HG03103 (cell line): Measurements from ENCODE around the gene BDP1.
"Not testable (repeated sequence)": the region's sequence is repeated elsewhere in the genome, so short reads cannot be mapped to it uniquely, and the experiment has no call there.

ENCODE experiments used
- ATAC-seq: cut with Tn5 transposase; IDR thresholded peaks from one replicate; pipeline ENCODE4 v1.9.1; 2021; ENCODE audit warnings: low read depth; ENCODE audit not compliant: unreplicated experiment

BDP1 gene

DNA sequence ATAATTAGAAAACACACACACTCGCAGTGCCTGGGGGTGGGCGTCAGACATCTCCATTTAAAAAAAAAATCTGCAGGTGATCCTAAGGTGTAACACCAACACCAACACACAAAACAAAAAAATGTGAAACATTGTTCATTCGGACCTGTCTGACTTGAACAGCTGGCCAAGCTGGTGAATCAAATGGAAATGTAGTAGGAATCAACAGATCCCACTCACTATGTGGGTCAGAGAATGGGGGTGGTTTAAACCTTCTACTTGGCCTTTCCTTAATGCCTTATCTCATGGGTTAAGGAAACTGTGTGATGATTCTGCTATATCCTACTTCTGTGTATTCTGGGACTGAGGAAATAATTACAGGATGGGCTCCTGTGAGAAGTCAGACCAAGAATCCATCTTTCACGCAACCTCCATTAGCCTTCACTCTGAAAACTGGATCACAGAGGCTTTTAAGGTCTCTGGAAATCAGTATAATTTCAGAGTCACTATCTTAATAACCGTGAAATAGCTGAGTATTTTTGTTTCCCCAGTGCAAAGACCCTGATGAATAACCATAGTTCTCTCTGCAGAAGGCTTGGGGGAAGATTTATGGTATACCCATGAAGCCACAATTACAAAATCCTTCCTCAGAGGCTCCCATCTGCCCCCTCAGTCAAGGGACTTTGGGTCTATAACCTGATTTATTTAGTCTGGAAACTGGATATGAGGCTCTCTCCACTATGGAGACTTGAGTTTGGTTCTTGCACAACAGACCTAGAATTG, 114.5 kb downstream of the BDP1 start:
- ATAC-seq: no peak

DNA sequence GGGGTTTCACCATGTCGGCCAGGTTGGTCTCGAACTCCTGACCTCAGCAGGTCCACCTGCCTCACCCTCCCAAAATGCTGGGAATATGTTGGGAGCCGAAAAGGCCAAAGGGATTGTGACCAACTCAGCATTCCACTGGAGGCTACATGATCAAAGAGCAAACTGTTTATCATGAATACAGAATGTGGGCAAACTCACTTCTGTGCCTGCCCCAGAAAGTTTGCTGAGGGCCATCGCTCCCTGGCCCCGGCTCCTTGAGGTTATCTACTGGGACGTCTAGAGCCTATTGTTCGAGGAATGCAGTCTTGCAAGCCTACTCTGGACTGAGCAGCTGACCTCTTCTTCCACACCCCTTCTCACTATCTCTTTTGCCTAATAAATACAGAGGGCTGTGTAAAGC, 116.4 kb downstream of the BDP1 start:
- ATAC-seq: not testable (repeated sequence)

GRCh38 chr5:71573591-71573990, 118.1 kb downstream of the BDP1 start:
- no peak for ATAC-seq

GRCh38 chr5:71575588-71575987, 120.1 kb downstream of the BDP1 start:
- ATAC-seq: not testable (repeated sequence)

DNA sequence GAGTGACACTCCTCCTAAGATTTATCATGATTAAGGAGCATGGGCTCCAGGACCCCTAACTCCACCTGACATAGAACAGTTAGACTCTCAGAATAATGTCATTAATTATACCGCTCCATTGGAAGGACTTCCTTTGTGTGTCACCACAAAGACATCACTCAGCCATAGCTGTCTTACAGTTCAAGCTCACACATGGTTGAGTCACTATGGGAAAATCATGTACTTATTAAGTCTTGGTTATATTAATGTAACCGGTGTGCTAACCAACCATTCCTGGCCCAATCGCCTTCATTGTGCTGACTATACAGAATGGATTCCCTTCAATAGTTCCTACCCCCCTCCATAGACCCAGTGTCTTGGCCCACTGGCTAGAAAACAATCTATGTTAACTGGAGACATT, 120.8 kb downstream of the BDP1 start:
- no peak for ATAC-seq

DNA sequence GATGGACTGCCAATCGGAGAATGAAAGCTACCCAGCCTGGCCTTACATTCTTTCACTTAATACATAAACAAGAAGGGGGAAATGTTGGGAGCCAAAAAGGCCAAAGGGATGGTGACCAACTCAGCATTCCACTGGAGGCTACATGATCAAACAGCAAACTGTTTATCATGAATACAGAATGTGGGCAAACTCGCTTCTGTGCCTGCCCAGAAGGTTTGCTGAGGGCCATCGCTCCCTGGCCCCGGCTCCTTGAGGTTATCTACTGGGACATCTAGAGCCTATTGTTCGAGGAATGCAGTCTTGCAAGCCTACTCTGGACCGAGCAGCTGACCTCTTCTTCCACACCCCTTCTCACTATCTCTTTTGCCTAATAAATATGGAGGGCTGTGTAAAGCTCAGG, 122.4 kb downstream of the BDP1 start:
- not testable (repeated sequence) for ATAC-seq

- no peak for ATAC-seq
These were observed 127.6 kb downstream of the BDP1 start for GRCh38 chr5:71582945-71583584.

DNA sequence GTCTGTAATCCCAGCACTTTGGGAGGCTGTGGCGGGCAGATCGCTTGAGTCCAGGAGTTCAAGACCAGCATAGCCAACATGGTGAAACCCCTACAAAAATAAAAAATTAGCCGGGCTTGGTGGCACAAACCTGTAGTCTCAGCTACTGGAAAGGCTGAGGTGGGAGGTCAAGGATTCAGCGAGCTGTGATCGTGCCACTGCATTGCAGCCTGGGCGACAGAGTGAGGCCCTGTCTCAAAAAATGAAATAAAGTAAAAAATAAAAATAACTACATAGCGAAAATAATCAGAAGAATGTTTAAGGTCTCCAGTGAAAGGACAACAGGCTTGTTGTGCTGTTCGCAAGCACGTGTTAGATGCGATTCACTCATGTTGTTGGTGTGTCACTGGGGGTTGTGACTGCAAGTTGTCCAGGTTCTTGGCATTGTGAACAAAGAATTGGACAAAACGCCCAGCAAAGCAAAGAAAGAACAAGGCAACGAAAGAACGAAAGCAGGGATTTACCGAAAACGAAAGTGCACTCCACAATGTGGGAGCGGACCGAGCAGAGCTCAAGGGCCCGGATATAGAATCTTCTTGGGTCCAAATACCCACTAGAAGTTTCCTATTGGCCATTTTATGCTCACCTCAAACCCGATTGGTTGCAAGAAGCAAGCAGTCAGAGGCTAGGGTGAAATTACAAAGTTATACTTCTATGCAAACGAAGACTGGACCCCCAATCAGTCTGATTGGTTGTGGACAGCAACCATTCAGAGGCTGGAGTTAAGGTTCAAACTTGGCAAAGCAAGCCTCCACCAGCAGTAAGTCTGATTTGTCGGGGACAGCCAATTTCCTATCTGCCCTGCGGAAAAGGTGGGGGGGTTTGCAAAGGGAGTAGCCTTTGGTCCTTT, 130.8 kb downstream of the BDP1 start:
- no peak for ATAC-seq

DNA sequence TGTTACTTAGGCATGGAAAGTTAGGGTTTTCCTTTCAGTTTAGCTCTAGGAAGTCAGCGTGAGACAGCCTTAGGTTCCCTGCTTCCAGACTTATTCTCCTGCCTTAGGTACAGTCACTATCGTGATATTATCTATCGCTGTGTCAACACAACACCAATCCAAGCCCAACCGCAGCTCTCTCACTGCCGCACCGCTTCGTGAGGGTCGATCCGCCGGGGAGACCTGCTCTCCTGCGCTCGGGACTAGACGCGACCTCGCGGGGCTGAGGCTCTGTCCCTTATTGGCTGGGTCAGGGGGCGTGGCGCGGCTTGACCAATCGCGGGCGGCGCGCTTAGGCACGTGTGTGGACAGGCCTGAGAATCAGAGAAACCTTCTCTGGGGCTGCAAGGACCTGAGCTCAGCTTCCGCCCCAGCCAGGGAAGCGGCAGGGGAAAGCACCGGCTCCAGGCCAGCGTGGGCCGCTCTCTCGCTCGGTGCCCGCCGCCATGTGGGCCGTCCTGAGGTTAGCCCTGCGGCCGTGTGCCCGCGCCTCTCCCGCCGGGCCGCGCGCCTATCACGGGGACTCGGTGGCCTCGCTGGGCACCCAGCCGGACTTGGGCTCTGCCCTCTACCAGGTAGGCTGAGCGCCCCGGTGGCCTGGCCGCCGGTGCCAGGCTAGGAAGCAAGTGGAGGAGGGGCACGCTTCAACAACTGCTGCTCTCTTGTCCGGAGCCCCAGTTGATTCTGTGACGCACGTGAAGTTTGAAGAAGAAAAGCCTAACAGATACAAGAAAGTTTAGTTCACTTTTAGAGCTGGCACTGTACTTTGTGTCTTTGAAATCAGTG, 131.7 kb downstream of the BDP1 start, which contains the start of gene MCCC2:
TSS of gene MCCC2 (plus strand) at position 400 of the 825 bp plus-strand sequence. CDS start at position 486, 86 bp downstream.
- peak; percentile 96 for ATAC-seq

DNA sequence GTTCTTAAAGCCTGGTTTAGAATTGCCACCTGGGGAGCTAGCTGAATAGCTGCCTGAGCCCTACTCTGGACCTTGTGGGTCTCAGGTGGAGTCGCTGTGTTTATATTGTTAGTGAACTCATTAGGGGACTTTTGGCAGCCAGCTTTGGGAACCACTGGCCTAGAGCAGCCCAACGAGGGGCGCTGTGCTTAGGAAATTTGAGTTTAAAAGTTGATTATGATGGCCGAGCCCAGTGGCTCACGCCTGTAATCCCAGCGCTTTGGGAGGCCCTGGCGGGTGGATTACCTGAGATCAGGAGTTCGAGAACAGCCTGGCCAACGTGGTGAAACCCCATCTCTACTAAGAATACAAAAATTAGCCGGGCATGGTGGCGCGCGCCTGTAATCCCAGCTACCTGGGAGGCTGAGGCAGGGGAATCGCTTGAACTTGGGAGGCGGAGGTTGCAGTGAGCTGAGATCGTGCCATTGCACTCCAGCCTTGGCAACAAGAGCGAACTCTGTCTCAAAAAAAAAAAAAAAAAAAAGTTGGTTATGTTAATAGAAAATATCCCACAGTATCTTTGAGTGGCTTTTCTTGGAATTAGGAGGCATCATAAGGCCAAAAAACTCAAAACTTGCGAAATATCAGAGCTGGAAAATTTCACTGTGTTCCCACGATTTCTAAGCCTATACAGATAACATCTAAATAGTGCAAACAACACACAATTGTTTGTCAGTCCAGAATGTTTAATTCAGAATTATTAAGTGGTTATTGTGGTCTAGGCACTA, 132.5 kb downstream of the BDP1 start:
- peak; percentile 0 for ATAC-seq

DNA sequence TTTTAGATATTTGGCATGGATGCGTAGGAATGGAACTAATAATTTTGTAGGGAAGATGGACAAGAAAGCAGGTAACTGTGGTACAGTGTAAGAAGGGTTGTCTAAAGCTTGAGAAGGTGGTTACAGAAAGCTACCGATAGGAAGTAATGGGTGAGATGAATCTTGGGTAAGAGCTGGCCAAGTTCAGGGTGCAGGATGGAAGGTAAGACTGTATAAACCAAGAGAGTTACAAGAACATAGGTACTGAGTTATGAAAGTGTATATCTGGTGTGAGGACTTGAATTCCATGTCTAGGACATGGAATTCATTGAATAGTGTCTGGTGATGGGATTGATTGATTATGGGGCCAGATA, 133.1 kb downstream of the BDP1 start:
- ATAC-seq: no peak

GRCh38 chr5:71589903-71590302, 134.5 kb downstream of the BDP1 start:
- ATAC-seq: no peak

DNA sequence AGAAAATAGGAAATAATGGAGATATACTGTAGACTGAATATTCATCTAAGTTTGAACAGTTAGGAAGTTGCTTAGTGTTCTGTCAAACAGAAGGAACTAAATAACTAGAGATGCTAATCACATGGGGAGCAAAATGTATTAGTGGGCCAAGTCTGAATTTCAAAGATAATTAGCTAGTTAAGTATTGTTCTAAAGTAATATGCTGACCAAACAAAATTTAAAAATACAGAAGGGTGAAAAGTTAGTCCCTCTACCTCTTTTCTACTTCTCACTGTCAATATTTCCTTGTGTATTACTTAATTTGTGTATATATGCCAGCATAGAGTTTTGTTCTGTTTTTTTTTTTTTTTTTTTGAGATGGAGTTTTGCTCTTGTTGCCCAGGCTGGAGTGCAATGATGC, 135.6 kb downstream of the BDP1 start:
- ATAC-seq: no peak

GRCh38 chr5:71596169-71596568, 140.7 kb downstream of the BDP1 start:
- ATAC-seq: no peak

- no peak for ATAC-seq
These were observed 141.6 kb downstream of the BDP1 start for GRCh38 chr5:71597001-71597400.

- ATAC-seq: no peak
These were observed 145.3 kb downstream of the BDP1 start for GRCh38 chr5:71600783-71601182.

- peak; percentile 87 for ATAC-seq
These were observed 146.0 kb downstream of the BDP1 start for GRCh38 chr5:71601222-71602026.

GRCh38 chr5:71609916-71610315, 154.5 kb downstream of the BDP1 start:
- not testable (repeated sequence) for ATAC-seq

DNA sequence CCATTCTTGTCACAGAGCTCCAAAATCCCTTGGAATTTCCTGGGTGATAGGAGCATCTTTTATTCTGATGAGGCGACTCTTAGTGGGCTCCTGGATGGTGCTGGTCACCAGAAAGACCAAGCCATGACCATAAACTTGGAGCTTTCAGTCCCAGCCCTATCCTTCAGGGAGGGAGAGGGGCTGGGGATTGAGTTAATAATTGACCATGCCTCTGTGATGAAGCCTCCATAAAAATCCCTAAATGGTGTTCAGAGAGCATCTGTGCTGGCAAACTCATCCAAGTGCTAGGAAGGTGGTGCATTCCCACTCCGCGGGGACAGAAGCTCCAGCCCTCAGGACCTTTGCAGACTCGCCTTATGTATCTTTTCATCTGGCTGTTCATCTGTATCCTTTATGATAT, 160.4 kb downstream of the BDP1 start:
- ATAC-seq: no peak
